Measurements from ENCODE around the gene PYHIN1.

PYHIN1 gene

DNA sequence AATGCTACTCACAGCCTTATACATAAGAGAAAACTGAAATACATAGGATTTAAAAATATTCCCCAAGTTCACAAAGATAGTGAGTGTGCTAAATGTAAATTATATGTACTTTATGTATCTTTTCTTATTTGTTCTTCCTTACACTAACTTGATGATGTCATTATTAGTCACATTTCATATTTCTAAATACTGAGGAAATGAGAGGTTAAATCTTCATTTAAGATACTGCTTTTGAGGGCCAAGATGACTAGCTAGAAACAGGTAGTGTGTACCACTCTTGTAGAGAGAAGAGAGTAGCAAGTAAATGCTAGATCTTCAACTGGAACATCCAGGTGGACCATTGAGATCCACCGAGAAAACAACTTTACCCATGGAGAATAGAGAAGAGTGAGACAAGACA, 29.8 kb downstream of the PYHIN1 start:
- no peak overlapping the region for H3K27ac ChIP-seq
- H3K36me3 ChIP-seq: no peaks in the 10 kb centered on the region
- H3K9me3 ChIP-seq: no peaks in the 10 kb centered on the region
- no peak overlapping the region for H3K4me3 ChIP-seq
- TF ChIP-seq, protein P1, sequence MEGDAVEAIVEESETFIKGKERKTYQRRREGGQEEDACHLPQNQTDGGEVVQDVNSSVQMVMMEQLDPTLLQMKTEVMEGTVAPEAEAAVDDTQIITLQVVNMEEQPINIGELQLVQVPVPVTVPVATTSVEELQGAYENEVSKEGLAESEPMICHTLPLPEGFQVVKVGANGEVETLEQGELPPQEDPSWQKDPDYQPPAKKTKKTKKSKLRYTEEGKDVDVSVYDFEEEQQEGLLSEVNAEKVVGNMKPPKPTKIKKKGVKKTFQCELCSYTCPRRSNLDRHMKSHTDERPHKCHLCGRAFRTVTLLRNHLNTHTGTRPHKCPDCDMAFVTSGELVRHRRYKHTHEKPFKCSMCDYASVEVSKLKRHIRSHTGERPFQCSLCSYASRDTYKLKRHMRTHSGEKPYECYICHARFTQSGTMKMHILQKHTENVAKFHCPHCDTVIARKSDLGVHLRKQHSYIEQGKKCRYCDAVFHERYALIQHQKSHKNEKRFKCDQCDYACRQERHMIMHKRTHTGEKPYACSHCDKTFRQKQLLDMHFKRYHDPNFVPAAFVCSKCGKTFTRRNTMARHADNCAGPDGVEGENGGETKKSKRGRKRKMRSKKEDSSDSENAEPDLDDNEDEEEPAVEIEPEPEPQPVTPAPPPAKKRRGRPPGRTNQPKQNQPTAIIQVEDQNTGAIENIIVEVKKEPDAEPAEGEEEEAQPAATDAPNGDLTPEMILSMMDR (IDR thresholded peaks at IDR 0.05): no peak
- intact Hi-C loops (cut with DNase I; ENCODE audit: low total_unique reads): no loop called here
- DNase-seq: no peak
- H3K4me1 ChIP-seq: no peaks in the 10 kb centered on the region
- no peaks in the 10 kb centered on the region for H3K27me3 ChIP-seq

DNA sequence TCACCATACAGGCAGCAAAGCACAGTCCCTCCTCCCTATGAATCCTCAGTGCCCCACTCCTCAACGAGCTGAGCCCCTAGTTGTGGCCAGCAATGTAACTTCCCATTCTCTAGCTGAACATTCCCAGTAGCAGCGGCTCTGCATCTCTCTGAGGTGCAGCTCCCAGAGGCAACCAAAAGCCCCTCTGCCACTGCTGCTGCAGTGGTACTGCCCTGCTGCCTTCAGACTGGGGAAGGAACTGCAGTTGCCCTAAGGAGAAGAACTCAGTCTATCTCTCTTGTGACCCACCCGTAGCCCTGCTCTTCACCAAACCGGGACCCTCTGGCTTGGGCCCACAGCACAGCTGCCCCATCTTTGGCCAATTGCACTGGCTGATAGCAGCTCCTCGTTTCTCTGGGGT, 31.6 kb downstream of the PYHIN1 start:
- TF ChIP-seq, protein P1 (IDR thresholded peaks at IDR 0.05): no peak
- Histone ChIP-seq H3K4me1 (no peaks in the 10 kb centered on the region), H3K36me3 (no peaks in the 10 kb centered on the region), H3K4me3 (no peak overlapping the region), H3K27ac (no peak overlapping the region), H3K27me3 (no peaks in the 10 kb centered on the region), H3K9me3 (no peaks in the 10 kb centered on the region)
- intact Hi-C loops (cut with DNase I; ENCODE audit: low total_unique reads): no loop called here
- no peak for DNase-seq

- DNase-seq: no peak
- no peaks in the 10 kb centered on the region for H3K4me1 ChIP-seq
- no peak overlapping the region for H3K4me3 ChIP-seq
- no peak overlapping the region for H3K27ac ChIP-seq
- no peaks in the 10 kb centered on the region for H3K27me3 ChIP-seq
- H3K36me3 ChIP-seq: no peaks in the 10 kb centered on the region
- TF ChIP-seq, protein P1 (IDR thresholded peaks at IDR 0.05): no peak
- H3K9me3 ChIP-seq: no peaks in the 10 kb centered on the region
- intact Hi-C loops (cut with DNase I; ENCODE audit: low total_unique reads): no loop called here
Measured at GRCh38 chr1:158969166-158969565, 37.8 kb downstream of the PYHIN1 start.

DNA sequence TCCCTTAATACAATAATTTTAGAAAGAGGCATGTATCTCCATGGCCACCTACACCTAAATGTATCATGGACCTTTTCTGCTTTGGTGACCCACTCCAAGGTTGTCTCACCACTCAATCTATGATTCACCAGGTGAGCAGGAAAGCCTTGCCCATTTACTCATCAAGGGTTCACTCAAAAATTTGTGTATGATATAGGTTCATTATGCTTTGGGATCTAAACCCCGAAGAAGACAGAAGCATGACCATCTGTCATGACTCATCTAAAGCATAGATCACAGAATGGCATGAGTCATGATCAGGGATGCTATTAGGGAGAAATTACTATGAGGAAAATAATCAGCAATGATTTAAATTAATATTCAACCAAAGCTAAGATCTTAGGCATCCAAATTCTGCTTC, 38.5 kb downstream of the PYHIN1 start:
- no peaks in the 10 kb centered on the region for H3K36me3 ChIP-seq
- no peaks in the 10 kb centered on the region for H3K9me3 ChIP-seq
- H3K4me1 ChIP-seq: no peaks in the 10 kb centered on the region
- no peaks in the 10 kb centered on the region for H3K27me3 ChIP-seq
- TF ChIP-seq, protein P1 (IDR thresholded peaks at IDR 0.05): no peak
- H3K27ac ChIP-seq: no peak overlapping the region
- no peak for DNase-seq
- intact Hi-C loops (cut with DNase I; ENCODE audit: low total_unique reads): no loop called here
- H3K4me3 ChIP-seq: no peak overlapping the region

- Histone ChIP-seq H3K4me3 (no peak overlapping the region), H3K4me1 (no peaks in the 10 kb centered on the region), H3K36me3 (no peaks in the 10 kb centered on the region), H3K9me3 (no peaks in the 10 kb centered on the region), H3K27me3 (no peaks in the 10 kb centered on the region), H3K27ac (no peak overlapping the region)
- DNase-seq: no peak
- TF ChIP-seq, protein P1 (IDR thresholded peaks at IDR 0.05): no peak
- intact Hi-C loops (cut with DNase I; ENCODE audit: low total_unique reads): no loop called here
Measured at GRCh38 chr1:158972841-158973240, 41.5 kb downstream of the PYHIN1 start.

DNA sequence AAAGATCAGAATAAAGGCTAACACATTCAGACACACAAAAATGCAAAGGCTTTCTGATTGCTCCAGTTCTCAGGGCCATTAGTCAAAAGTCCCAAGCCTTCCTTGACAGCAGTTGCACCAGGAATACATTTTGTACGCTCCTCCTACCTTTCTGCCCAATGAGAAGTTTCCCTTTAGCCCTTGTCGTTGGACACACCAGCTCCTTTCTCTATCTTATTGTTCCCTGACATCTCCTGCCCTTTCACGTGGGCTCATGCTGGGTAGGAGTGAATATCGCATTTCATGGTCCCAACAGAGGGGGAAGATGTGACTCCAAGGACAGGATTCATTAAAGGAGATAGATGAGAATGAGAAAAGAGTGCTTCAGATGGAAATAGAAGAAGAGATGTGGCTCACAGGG, 44.9 kb downstream of the PYHIN1 start:
- Histone ChIP-seq H3K36me3 (no peaks in the 10 kb centered on the region), H3K4me1 (no peaks in the 10 kb centered on the region), H3K4me3 (no peak overlapping the region), H3K27me3 (no peaks in the 10 kb centered on the region), H3K9me3 (peaks cover 0 to 6% (median 0%) of the 10 kb centered on the region in 3 donors), H3K27ac (no peak overlapping the region)
- TF ChIP-seq, protein P1 (IDR thresholded peaks at IDR 0.05): no peak
- DNase-seq: no peak
- intact Hi-C loops (cut with DNase I; ENCODE audit: low total_unique reads): no loop called here
